HepG2 (cell line): Measurements from ENCODE around the gene VPS13C. TPM values are rescaled to one million over a fixed set of nuclear protein-coding genes. Genes with fewer than 3 reads are reported as not detected.

Source experiments
- ATAC-seq: fragments of 200-7000 bp; cut with Tn5 transposase; 3 replicates; pipeline ENCODE4 v1.9.1; 2020; ENCODE audit warnings: mild to moderate bottlenecking, moderate library complexity
- BruUV-seq: library from RNA; stranded (reverse); fragments of 400-500 nt; replicated peaks from 2 replicates; lab custom pipeline; 2021; lab: Mats Ljungman, UMichigan
- CTCF ChIA-PET: fragments of 300-600 bp; formaldehyde crosslinking; extraction: SDS; loops from one replicate; lab custom pipeline; 2021; ENCODE audit warnings: low total read pairs, inconsistent platforms, low intra/inter-chr PET ratio; lab: Yijun Ruan, JAX
- POLR2A ChIA-PET: fragments of 350-600 bp; sonication (Branson Sonifier 250); formaldehyde crosslinking; loops from one replicate; lab custom pipeline; 2020; ENCODE audit warnings: antibody characterized with exemption, inconsistent platforms; lab: Yijun Ruan, JAX
- DNase-seq: peaks from one replicate; pipeline ENCODE4 v3.0.0-alpha.2; 2015; ENCODE audit warnings: low spot score
- FAIRE-seq: peaks from 3 replicates; lab custom pipeline; 2011; peaks lifted over from hg19 to GRCh38; lab: Jason Lieb, UNC
- H2AFZ ChIP-seq: one replicate; pipeline ENCODE4 v1.6.1; 2011; ENCODE audit warnings: low read length, inconsistent platforms
- H3K27ac ChIP-seq: fragments of 300-600 bp; 3 replicates; pipeline ENCODE4 v1.8.0; 2011; ENCODE audit warnings: mixed run types, mild to moderate bottlenecking, mixed read lengths, low read length, inconsistent platforms; ENCODE audit not compliant: insufficient read depth; ENCODE audit errors: extremely low read length
- H3K27me3 ChIP-seq, 2 experiments: fragments of 200-600 bp in 1 of 2; 2 replicates in 1 of 2; 3 replicates in 1 of 2; pipeline versions ENCODE4 v1.6.0 to v1.8.0; 2011; ENCODE audit warnings: low read length in 2 of 2, mild to moderate bottlenecking in 2 of 2, moderate library complexity in 2 of 2, inconsistent platforms in 1 of 2; ENCODE audit not compliant: insufficient read depth in 2 of 2, control insufficient read depth in 1 of 2
- H3K36me3 ChIP-seq, 2 experiments: fragments of 200-600 bp in 1 of 2; replicated peaks in 1 of 2; 2 replicates in 1 of 2; 3 replicates in 1 of 2; pipeline versions ENCODE4 v1.5.1 to v1.8.0; 2011; ENCODE audit warnings: low read length in 2 of 2, inconsistent platforms in 1 of 2; ENCODE audit not compliant: insufficient read depth in 2 of 2, control insufficient read depth in 1 of 2
- H3K4me1 ChIP-seq: 2 replicates; pipeline ENCODE4 v1.5.1; 2012; ENCODE audit warnings: low read length, inconsistent platforms; ENCODE audit not compliant: insufficient read depth
- H3K4me2 ChIP-seq: 2 replicates; pipeline ENCODE4 v1.6.0; 2011; ENCODE audit warnings: low read depth, low read length, inconsistent platforms
- H3K4me3 ChIP-seq, 3 experiments: fragments of 200-600 bp in 1 of 3; sonication (generic), shearing (Covaris generic) in 1 of 3; replicated peaks in 1 of 3; 2 replicates each; pipeline ENCODE4 v1.5.1; 2011 to 2016; ENCODE audit warnings: low read length in 3 of 3, inconsistent platforms in 2 of 3, low read depth in 2 of 3, mild to moderate bottlenecking in 2 of 3, control low read depth in 1 of 3, mixed read lengths in 1 of 3; ENCODE audit not compliant: insufficient read depth in 1 of 3
- H3K79me2 ChIP-seq: one replicate; pipeline ENCODE4 v1.6.1; 2011; ENCODE audit warnings: low read length, inconsistent platforms; ENCODE audit not compliant: insufficient read depth
- H3K9ac ChIP-seq: 2 replicates; pipeline ENCODE4 v1.6.0; 2011; ENCODE audit warnings: mild to moderate bottlenecking, low read depth, low read length, inconsistent platforms; ENCODE audit not compliant: insufficient read depth
- H3K9me3 ChIP-seq: 2 replicates; pipeline ENCODE4 v1.5.1; 2012; ENCODE audit warnings: mild to moderate bottlenecking, low read length
- H4K20me1 ChIP-seq: 2 replicates; pipeline ENCODE4 v1.6.0; 2011; ENCODE audit warnings: inconsistent platforms, mild to moderate bottlenecking, low read length, moderate library complexity; ENCODE audit not compliant: insufficient read depth
- AGO1 ChIP-seq: fragments of 200-400 bp; formaldehyde crosslinking; IDR thresholded peaks from 2 replicates; pipeline ENCODE4 v1.6.1; 2017; ENCODE audit warnings: mild to moderate bottlenecking, low read depth, low read length, moderate library complexity; ENCODE audit not compliant: poor library complexity, severe bottlenecking
- BRCA1 ChIP-seq: sonication (generic); formaldehyde crosslinking; IDR thresholded peaks from 2 replicates; pipeline ENCODE4 v1.4.0; 2020; ENCODE audit warnings: missing genetic modification reagents
- CREBL2 ChIP-seq: sonication (generic); formaldehyde crosslinking; IDR thresholded peaks from 2 replicates; pipeline ENCODE4 v1.8.1; 2023; ENCODE audit warnings: missing genetic modification reagents, mild to moderate bottlenecking, borderline replicate concordance
- DNMT3B ChIP-seq: conservative IDR thresholded peaks from 2 replicates; pipeline ENCODE4 v1.6.1; 2016; ENCODE audit warnings: missing biosample characterization, control low read depth
- ZNF230 ChIP-seq: sonication (generic); formaldehyde crosslinking; IDR thresholded peaks from 2 replicates; pipeline ENCODE4 v1.4.0; 2020; ENCODE audit warnings: mild to moderate bottlenecking, missing genetic modification reagents
- ZNF260 ChIP-seq: sonication (generic); formaldehyde crosslinking; IDR thresholded peaks from 2 replicates; pipeline ENCODE4 v1.4.0; 2020; ENCODE audit warnings: missing genetic modification reagents, low read depth, mild to moderate bottlenecking, borderline replicate concordance
- ZNF282 ChIP-seq: fragments of 450-650 bp; IDR thresholded peaks from 2 replicates; pipeline ENCODE4 v1.6.1; 2018; ENCODE audit not compliant: partially characterized antibody
- ZNF770 ChIP-seq: sonication (generic); formaldehyde crosslinking; IDR thresholded peaks from 2 replicates; pipeline ENCODE4 v1.5.0; 2020; ENCODE audit warnings: mild to moderate bottlenecking, missing genetic modification reagents
- WGBS: methylation state at CpG from one replicate; pipeline ENCODE4 v1.1.6; 2017; ENCODE audit warnings: low lambda C conversion rate; 5-methylcytosine and 5-hydroxymethylcytosine counted together
- in situ Hi-C: cut with HindIII; loops from 2 replicates; pipeline ENCODE4 v1.10.0; 2017; ENCODE audit warnings: low pct_unique_long_range_greater_than_20kb; ENCODE audit not compliant: extremely low pct_ligation_motif_present
- intact Hi-C: fragments of 100-400 bp; cut with micrococcal nuclease; formaldehyde crosslinking; loops from one replicate; pipeline ENCODE4 v1.10.0; 2022; ENCODE audit not compliant: unreplicated experiment
- polyA plus RNA-seq, 8 experiments: library from polyadenylated mRNA; depleted of rRNA in 3 of 8; stranded (reverse) in 7 of 8; unstranded in 1 of 8; fragments of >200 nt; fragmentation: Illumina TruSeq in 4 of 8; extraction: Trizol in 4 of 8; gene quantifications; 2 replicates each; pipeline versions ENCODE4 v1.2.1 to v1.2.3, GENCODE V29; 2011 to 2016; ENCODE audit warnings: low read depth in 4 of 8, missing spikeins in 1 of 8, mixed read lengths in 1 of 8; ENCODE audit not compliant: insufficient read depth in 1 of 8
- total RNA-seq, 5 experiments: library from RNA; depleted of rRNA; stranded (reverse); fragments of >200 nt; fragmentation: Illumina TruSeq; extraction: Trizol; gene quantifications; 2 replicates each; pipeline ENCODE4 v1.2.3, GENCODE V29; 2016; ENCODE audit warnings: low read depth in 1 of 5

Gene VPS13C
- total and polyA plus RNA-seq, 2 of the 13 experiments (the other 11 are each of a cell fraction or from before 2014, with no cell fraction given), result 10.9 to 26.8 TPM

GRCh38 chr15:61822511-61822910 lies 237.7 kb downstream of the VPS13C start (continued):
- TF ChIP-seq ZNF282 (no peak), ZNF230 (no peak), BRCA1 (CRISPR knock-in tag) (no peak), DNMT3B (CRISPR knock-in tag) (no peak), AGO1 (no peak), ZNF770 (CRISPR knock-in tag) (no peak)
- TF ChIP-seq, all 625 proteins: peak for 0

GRCh38 chr15:61820951-61821350 lies 239.3 kb downstream of the VPS13C start:
- Histone ChIP-seq H3K27ac (no peak overlapping the region), H4K20me1 (no peaks in the 10 kb centered on the region), H3K4me3 (no peak overlapping the region), H3K9ac (no peak overlapping the region), H3K9me3 (no peaks in the 10 kb centered on the region), H2AFZ (no peak overlapping the region), H3K27me3 (peaks cover 0 to 18% of the 10 kb centered on the region in 2 experiments; a peak in 3 of 5 replicates), H3K79me2 (no peaks in the 10 kb centered on the region), H3K36me3 (no peaks in the 10 kb centered on the region), H3K4me2 (no peak overlapping the region), H3K4me1 (no peaks in the 10 kb centered on the region)
- POLR2A ChIA-PET, result no interaction called here
- in situ Hi-C loops, result no loop called here
- no peak for DNase-seq
- 4% methylated on average over 4 of the region's 4 CpGs for WGBS
- intact Hi-C loops, result no loop called here
- no peak for FAIRE-seq
- CTCF ChIA-PET, result no interaction called here
- BruUV-seq, result no TSS peak
- TF ChIP-seq ZNF260 (no peak), CREBL2 (no peak)
- ATAC-seq, result no peak
